ENCODE results near the gene HRC. TPM values are rescaled to one million over a fixed set of nuclear protein-coding genes. Genes with fewer than 3 reads are reported as not detected.

The HRC gene
- total RNA-seq, 1 donor from 2014 or later, result 1,040 TPM

- H3K36me3 ChIP-seq, result peaks cover 81% of the 10 kb centered on the region
- peaks cover 40% of the 10 kb centered on the region for H3K4me1 ChIP-seq
- no peak overlapping the region for H3K27ac ChIP-seq (replicated peaks)
- no peaks in the 10 kb centered on the region for H3K9me3 ChIP-seq (replicated peaks)
- intact Hi-C loops (cut with micrococcal nuclease), result no loop called here
- DNase-seq, result no peak
- H3K4me3 ChIP-seq, result no peak overlapping the region
- no peak for TF ChIP-seq CTCF (IDR thresholded peaks at IDR 0.05; ENCODE audit: borderline replicate concordance)
- H3K27me3 ChIP-seq (ENCODE audit: low read depth), result no peaks in the 10 kb centered on the region
Observed at GRCh38 chr19:49193822-49194394, 38.7 kb upstream of the HRC start.

- Histone ChIP-seq H3K9me3 (replicated peaks) (no peaks in the 10 kb centered on the region), H3K4me1 (peaks cover 17% of the 10 kb centered on the region), H3K27me3 (ENCODE audit: low read depth) (no peaks in the 10 kb centered on the region), H3K27ac (replicated peaks) (peak overlapping the region; percentile 75), H3K4me3 (no peak overlapping the region), H3K36me3 (peaks cover 93% of the 10 kb centered on the region)
- no peak for TF ChIP-seq CTCF (IDR thresholded peaks at IDR 0.05; ENCODE audit: borderline replicate concordance)
- DNase-seq, result no peak
- intact Hi-C loops (cut with micrococcal nuclease), result no loop called here
Observed at GRCh38 chr19:49190781-49191180, 35.6 kb upstream of the HRC start.

- Histone ChIP-seq H3K27me3 (ENCODE audit: low read depth) (no peaks in the 10 kb centered on the region), H3K9me3 (replicated peaks) (peaks cover 5% of the 10 kb centered on the region), H3K4me1 (peaks cover 17% of the 10 kb centered on the region), H3K4me3 (no peak overlapping the region), H3K36me3 (peaks cover 97% of the 10 kb centered on the region), H3K27ac (replicated peaks) (peak overlapping the region; percentile 75)
- no peak for TF ChIP-seq CTCF (IDR thresholded peaks at IDR 0.05; ENCODE audit: borderline replicate concordance)
- DNase-seq, result no peak
- intact Hi-C loops (cut with micrococcal nuclease), result no loop called here
Observed at GRCh38 chr19:49189259-49189658, 34.1 kb upstream of the HRC start.

GRCh38 chr19:49188626-49189200 is 33.5 kb upstream of the HRC start:
- Histone ChIP-seq H3K4me3 (no peak overlapping the region), H3K9me3 (replicated peaks) (peaks cover 11% of the 10 kb centered on the region), H3K27ac (replicated peaks) (peak overlapping the region; percentile 75)

GRCh38 chr19:49186108-49186507 is 30.9 kb upstream of the HRC start:
- Histone ChIP-seq H3K36me3 (peaks cover 92% of the 10 kb centered on the region), H3K9me3 (replicated peaks) (peaks cover 11% of the 10 kb centered on the region), H3K4me3 (no peak overlapping the region), H3K27me3 (ENCODE audit: low read depth) (no peaks in the 10 kb centered on the region), H3K27ac (replicated peaks) (no peak overlapping the region), H3K4me1 (peaks cover 17% of the 10 kb centered on the region)
- DNase-seq, result no peak
- intact Hi-C loops (cut with micrococcal nuclease), result no loop called here
- no peak for TF ChIP-seq CTCF (IDR thresholded peaks at IDR 0.05; ENCODE audit: borderline replicate concordance)

More at GRCh38 chr19:49188626-49189200, 33.5 kb upstream of the HRC start:
- no peaks in the 10 kb centered on the region for H3K27me3 ChIP-seq (ENCODE audit: low read depth)
- intact Hi-C loops (cut with micrococcal nuclease), result no loop called here
- peaks cover 17% of the 10 kb centered on the region for H3K4me1 ChIP-seq
- H3K36me3 ChIP-seq, result peaks cover 98% of the 10 kb centered on the region
- no peak for TF ChIP-seq CTCF (IDR thresholded peaks at IDR 0.05; ENCODE audit: borderline replicate concordance)
- DNase-seq, result no peak
